GM23338 (cell line): Measurements from ENCODE around the gene LRRC8B. TPM values are rescaled to one million over a fixed set of nuclear protein-coding genes. Genes with fewer than 3 reads are reported as not detected.

Source experiments
- ATAC-seq: fragments of 200-7000 bp; cut with Tn5 transposase; 3 replicates; pipeline ENCODE4 v1.9.1; 2020
- DNase-seq: peaks from one replicate; pipeline ENCODE4 v3.0.0-alpha.2; 2015; ENCODE audit warnings: low spot score
- H2AFZ ChIP-seq: fragments of 200-600 bp; sonication (generic); 2 replicates; pipeline ENCODE4 v1.8.0; 2016; ENCODE audit warnings: antibody characterized with exemption, mild to moderate bottlenecking, moderate library complexity
- H3F3A ChIP-seq: fragments of 200-600 bp; sonication (generic); replicated peaks from 2 replicates; pipeline ENCODE4 v1.8.0; 2017; ENCODE audit warnings: antibody characterized with exemption, mixed run types, low read depth
- H3K27ac ChIP-seq: fragments of 200-600 bp; sonication (generic); 2 replicates; pipeline ENCODE4 v1.6.1; 2016; ENCODE audit warnings: low read depth
- H3K27me3 ChIP-seq: fragments of 200-600 bp; sonication (generic); 2 replicates; pipeline ENCODE4 v1.8.0; 2016; ENCODE audit warnings: mild to moderate bottlenecking, mixed run types, moderate library complexity; ENCODE audit not compliant: insufficient read depth
- H3K36me3 ChIP-seq: fragments of 200-600 bp; sonication (generic); 2 replicates; pipeline ENCODE4 v1.8.0; 2016; ENCODE audit warnings: mild to moderate bottlenecking; ENCODE audit not compliant: insufficient read depth
- H3K4me1 ChIP-seq: fragments of 200-600 bp; sonication (generic); 2 replicates; pipeline ENCODE4 v1.8.0; 2016; ENCODE audit warnings: mild to moderate bottlenecking, moderate library complexity; ENCODE audit not compliant: insufficient read depth
- H3K4me2 ChIP-seq: fragments of 200-600 bp; sonication (generic); 2 replicates; pipeline ENCODE4 v1.7.1; 2017; ENCODE audit warnings: mixed run types
- H3K4me3 ChIP-seq: fragments of 200-600 bp; sonication (generic); 2 replicates; pipeline ENCODE4 v1.6.1; 2016; ENCODE audit warnings: mixed run types
- H3K79me2 ChIP-seq: fragments of 200-600 bp; sonication (generic); replicated peaks from 2 replicates; pipeline ENCODE4 v1.8.0; 2017; ENCODE audit warnings: mild to moderate bottlenecking; ENCODE audit not compliant: insufficient read depth
- H3K9me2 ChIP-seq: fragments of 200-600 bp; sonication (generic); 2 replicates; pipeline ENCODE4 v1.8.0; 2017; ENCODE audit not compliant: insufficient read depth
- H4K20me1 ChIP-seq: fragments of 200-600 bp; sonication (generic); replicated peaks from 2 replicates; pipeline ENCODE4 v1.8.0; 2017; ENCODE audit warnings: mild to moderate bottlenecking; ENCODE audit not compliant: insufficient read depth
- H3K27ac Mint-ChIP-seq: 2 replicates; pipeline ENCODE4 v1.8.0; 2020; ENCODE audit warnings: inconsistent platforms, mild to moderate bottlenecking, moderate library complexity, mixed read lengths
- H3K27me3 Mint-ChIP-seq: 3 replicates; pipeline ENCODE4 v1.8.0; 2022; ENCODE audit warnings: low read depth, mild to moderate bottlenecking, moderate library complexity, mixed read lengths, inconsistent platforms; ENCODE audit not compliant: insufficient read depth, poor library complexity
- H3K36me3 Mint-ChIP-seq: 3 replicates; pipeline ENCODE4 v1.8.0; 2021; ENCODE audit warnings: low read depth, mild to moderate bottlenecking, inconsistent platforms, moderate library complexity, mixed read lengths
- H3K4me1 Mint-ChIP-seq: 3 replicates; pipeline ENCODE4 v1.8.0; 2020; ENCODE audit warnings: mild to moderate bottlenecking, inconsistent platforms, mixed read lengths
- H3K4me3 Mint-ChIP-seq: 3 replicates; pipeline ENCODE4 v1.8.0; 2021; ENCODE audit warnings: moderate library complexity, mild to moderate bottlenecking, inconsistent platforms, mixed read lengths
- H3K9me3 Mint-ChIP-seq: 3 replicates; pipeline ENCODE4 v1.8.0; 2020; ENCODE audit warnings: moderate library complexity, mild to moderate bottlenecking, inconsistent platforms, mixed read lengths
- CREB1 ChIP-seq: fragments of 250-450 bp; sonication (Bioruptor Pico); IDR thresholded peaks from 2 replicates; pipeline ENCODE4 v1.5.0; 2020; ENCODE audit warnings: low read depth, mild to moderate bottlenecking, moderate library complexity
- EZH2 ChIP-seq: fragments of 200-600 bp; sonication (generic); IDR thresholded peaks from one replicate; pipeline ENCODE4 v1.8.0; 2017; ENCODE audit warnings: antibody characterized with exemption, mild to moderate bottlenecking, low read depth; ENCODE audit not compliant: unreplicated experiment
- EZH2phosphoT487 ChIP-seq: fragments of 200-600 bp; sonication (generic); IDR thresholded peaks from one replicate; pipeline ENCODE4 v1.8.1; 2018; ENCODE audit warnings: antibody characterized with exemption; ENCODE audit not compliant: unreplicated experiment
- JUNB ChIP-seq: IDR thresholded peaks from one replicate; pipeline ENCODE4 v1.6.1; 2016; ENCODE audit warnings: antibody characterized with exemption; ENCODE audit not compliant: unreplicated experiment
- POLR2AphosphoS5 ChIP-seq: IDR thresholded peaks from 2 replicates; pipeline ENCODE4 v1.6.1; 2016; ENCODE audit warnings: antibody characterized with exemption, low read depth
- ZNF114 ChIP-seq: fragments of 250-450 bp; sonication (Bioruptor Pico); IDR thresholded peaks from 2 replicates; pipeline ENCODE4 v1.5.0; 2020; ENCODE audit warnings: mild to moderate bottlenecking, moderate library complexity
- ZNF331 ChIP-seq: fragments of 250-450 bp; sonication (Bioruptor Pico); IDR thresholded peaks from 2 replicates; pipeline ENCODE4 v1.5.0; 2020; ENCODE audit warnings: low read depth, mild to moderate bottlenecking, moderate library complexity
- polyA plus RNA-seq: library from polyadenylated mRNA; unstranded; fragments of >200 nt; fragmentation: Nextera tagmentation; extraction: Ambion mirVana; gene quantifications from 2 replicates; pipeline ENCODE4 v1.2.1, GENCODE V29; 2016
- total RNA-seq: library from RNA; depleted of rRNA; stranded (reverse); fragments of >200 nt; shearing (Covaris generic); gene quantifications from 2 replicates; pipeline ENCODE4 v1.2.3, GENCODE V29; 2014
- TF ChIP-seq, protein P1 (sequence below): fragments of 250-450 bp; sonication (Bioruptor Pico); IDR thresholded peaks from 2 replicates; pipeline ENCODE4 v1.5.0; 2020; ENCODE audit warnings: mild to moderate bottlenecking, moderate library complexity

The LRRC8B gene
- total and polyA plus RNA-seq, 2 experiments from 2014 or later = 9.0 to 26.5 TPM

GRCh38 chr1:89589515-89589914, 64.9 kb downstream of the LRRC8B start:
- Mint-ChIP-seq H3K27ac (no peak overlapping the region; the same call in 1 of the 2 replicates), H3K27me3 (no peaks in the 10 kb centered on the region), H3K36me3 (peaks cover 14% of the 10 kb centered on the region; the same call in 2 of the 3 replicates), H3K4me1 (peaks cover 50% of the 10 kb centered on the region), H3K9me3 (no peaks in the 10 kb centered on the region), H3K4me3 (no peak overlapping the region)
- Histone ChIP-seq H3K36me3 (peaks cover 5% of the 10 kb centered on the region; the same call in 1 of the 2 replicates), H3K4me2 (no peak overlapping the region), H2AFZ (no peak overlapping the region), H3K4me3 (no peak overlapping the region), H3F3A (no peaks in the 10 kb centered on the region), H3K4me1 (peaks cover 27% of the 10 kb centered on the region), H3K27me3 (no peaks in the 10 kb centered on the region), H3K27ac (no peak overlapping the region), H4K20me1 (peaks cover 18% of the 10 kb centered on the region), H3K79me2 (peaks cover 48% of the 10 kb centered on the region), H3K9me2 (no peaks in the 10 kb centered on the region)
- no peak for TF ChIP-seq EZH2phosphoT487
- TF ChIP-seq, protein P1, sequence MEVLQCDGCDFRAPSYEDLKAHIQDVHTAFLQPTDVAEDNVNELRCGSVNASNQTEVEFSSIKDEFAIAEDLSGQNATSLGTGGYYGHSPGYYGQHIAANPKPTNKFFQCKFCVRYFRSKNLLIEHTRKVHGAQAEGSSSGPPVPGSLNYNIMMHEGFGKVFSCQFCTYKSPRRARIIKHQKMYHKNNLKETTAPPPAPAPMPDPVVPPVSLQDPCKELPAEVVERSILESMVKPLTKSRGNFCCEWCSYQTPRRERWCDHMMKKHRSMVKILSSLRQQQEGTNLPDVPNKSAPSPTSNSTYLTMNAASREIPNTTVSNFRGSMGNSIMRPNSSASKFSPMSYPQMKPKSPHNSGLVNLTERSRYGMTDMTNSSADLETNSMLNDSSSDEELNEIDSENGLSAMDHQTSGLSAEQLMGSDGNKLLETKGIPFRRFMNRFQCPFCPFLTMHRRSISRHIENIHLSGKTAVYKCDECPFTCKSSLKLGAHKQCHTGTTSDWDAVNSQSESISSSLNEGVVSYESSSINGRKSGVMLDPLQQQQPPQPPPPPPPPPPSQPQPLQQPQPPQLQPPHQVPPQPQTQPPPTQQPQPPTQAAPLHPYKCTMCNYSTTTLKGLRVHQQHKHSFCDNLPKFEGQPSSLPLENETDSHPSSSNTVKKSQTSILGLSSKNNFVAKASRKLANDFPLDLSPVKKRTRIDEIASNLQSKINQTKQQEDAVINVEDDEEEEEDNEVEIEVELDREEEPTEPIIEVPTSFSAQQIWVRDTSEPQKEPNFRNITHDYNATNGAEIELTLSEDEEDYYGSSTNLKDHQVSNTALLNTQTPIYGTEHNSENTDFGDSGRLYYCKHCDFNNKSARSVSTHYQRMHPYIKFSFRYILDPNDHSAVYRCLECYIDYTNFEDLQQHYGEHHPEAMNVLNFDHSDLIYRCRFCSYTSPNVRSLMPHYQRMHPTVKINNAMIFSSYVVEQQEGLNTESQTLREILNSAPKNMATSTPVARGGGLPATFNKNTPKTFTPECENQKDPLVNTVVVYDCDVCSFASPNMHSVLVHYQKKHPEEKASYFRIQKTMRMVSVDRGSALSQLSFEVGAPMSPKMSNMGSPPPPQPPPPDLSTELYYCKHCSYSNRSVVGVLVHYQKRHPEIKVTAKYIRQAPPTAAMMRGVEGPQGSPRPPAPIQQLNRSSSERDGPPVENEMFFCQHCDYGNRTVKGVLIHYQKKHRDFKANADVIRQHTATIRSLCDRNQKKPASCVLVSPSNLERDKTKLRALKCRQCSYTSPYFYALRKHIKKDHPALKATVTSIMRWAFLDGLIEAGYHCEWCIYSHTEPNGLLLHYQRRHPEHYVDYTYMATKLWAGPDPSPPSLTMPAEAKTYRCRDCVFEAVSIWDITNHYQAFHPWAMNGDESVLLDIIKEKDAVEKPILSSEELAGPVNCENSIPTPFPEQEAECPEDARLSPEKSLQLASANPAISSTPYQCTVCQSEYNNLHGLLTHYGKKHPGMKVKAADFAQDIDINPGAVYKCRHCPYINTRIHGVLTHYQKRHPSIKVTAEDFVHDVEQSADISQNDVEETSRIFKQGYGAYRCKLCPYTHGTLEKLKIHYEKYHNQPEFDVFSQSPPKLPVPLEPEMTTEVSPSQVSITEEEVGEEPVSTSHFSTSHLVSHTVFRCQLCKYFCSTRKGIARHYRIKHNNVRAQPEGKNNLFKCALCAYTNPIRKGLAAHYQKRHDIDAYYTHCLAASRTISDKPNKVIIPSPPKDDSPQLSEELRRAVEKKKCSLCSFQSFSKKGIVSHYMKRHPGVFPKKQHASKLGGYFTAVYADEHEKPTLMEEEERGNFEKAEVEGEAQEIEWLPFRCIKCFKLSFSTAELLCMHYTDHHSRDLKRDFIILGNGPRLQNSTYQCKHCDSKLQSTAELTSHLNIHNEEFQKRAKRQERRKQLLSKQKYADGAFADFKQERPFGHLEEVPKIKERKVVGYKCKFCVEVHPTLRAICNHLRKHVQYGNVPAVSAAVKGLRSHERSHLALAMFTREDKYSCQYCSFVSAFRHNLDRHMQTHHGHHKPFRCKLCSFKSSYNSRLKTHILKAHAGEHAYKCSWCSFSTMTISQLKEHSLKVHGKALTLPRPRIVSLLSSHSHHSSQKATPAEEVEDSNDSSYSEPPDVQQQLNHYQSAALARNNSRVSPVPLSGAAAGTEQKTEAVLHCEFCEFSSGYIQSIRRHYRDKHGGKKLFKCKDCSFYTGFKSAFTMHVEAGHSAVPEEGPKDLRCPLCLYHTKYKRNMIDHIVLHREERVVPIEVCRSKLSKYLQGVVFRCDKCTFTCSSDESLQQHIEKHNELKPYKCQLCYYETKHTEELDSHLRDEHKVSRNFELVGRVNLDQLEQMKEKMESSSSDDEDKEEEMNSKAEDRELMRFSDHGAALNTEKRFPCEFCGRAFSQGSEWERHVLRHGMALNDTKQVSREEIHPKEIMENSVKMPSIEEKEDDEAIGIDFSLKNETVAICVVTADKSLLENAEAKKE = no peak
- TF ChIP-seq ZNF331 (CRISPR knock-in tag) = no peak
- no peak for TF ChIP-seq EZH2
- TF ChIP-seq JUNB = no peak
- no peak for TF ChIP-seq ZNF114 (CRISPR knock-in tag)
- TF ChIP-seq POLR2AphosphoS5 = no peak
- no peak for TF ChIP-seq CREB1 (CRISPR knock-in tag)
- ATAC-seq = no peak
- DNase-seq = no peak
